Adrenal gland (tissue), 12 donors: ENCODE data around the gene XAGE2. TPM values are rescaled to one million over a fixed set of nuclear protein-coding genes. Genes with fewer than 3 reads are reported as not detected.

ENCODE experiments used
- DNase-seq, 7 donors: peaks; one replicate each; pipeline ENCODE4 v3.0.0-alpha.2; 2019 to 2020
- H3K27ac ChIP-seq, 5 donors: fragments of 200-600 bp; sonication (generic) in 4 of 5; 1 replicate in 3 of 5; 2 replicates in 2 of 5; pipeline versions ENCODE4 v1.5.1 to v1.8.0; 2016 to 2020; ENCODE audit warnings: mild to moderate bottlenecking in 1 of 5
- H3K27me3 ChIP-seq: fragments of 200-600 bp; 2 replicates; pipeline ENCODE4 v1.8.0; 2021
- H3K36me3 ChIP-seq, 2 donors: fragments of 200-600 bp; replicated peaks in 1 of 2; 1 replicate in 1 of 2; 2 replicates in 1 of 2; pipeline versions ENCODE4 v1.5.1 to v1.8.0; 2018 to 2022
- H3K4me1 ChIP-seq, 2 donors: fragments of 200-600 bp; replicated peaks in 1 of 2; 1 replicate in 1 of 2; 2 replicates in 1 of 2; pipeline versions ENCODE4 v1.5.1 to v1.8.0; 2018 to 2021
- H3K4me3 ChIP-seq, 4 donors: fragments of 200-600 bp; sonication (generic) in 3 of 4; one replicate each; pipeline ENCODE4 v1.5.1; 2016 to 2018
- H3K9me3 ChIP-seq, 3 donors: fragments of 200-600 bp; sonication (generic) in 1 of 3; replicated peaks in 1 of 3; 1 replicate in 2 of 3; 2 replicates in 1 of 3; pipeline versions ENCODE4 v1.5.1 to v1.8.0; 2016 to 2021
- POLR2A ChIP-seq, 2 donors: fragments of 450-650 bp; IDR thresholded peaks; one replicate each; pipeline ENCODE4 v1.6.1; 2017; ENCODE audit warnings: antibody characterized with exemption in 2 of 2, mild to moderate bottlenecking in 2 of 2, moderate library complexity in 1 of 2
- WGBS, 4 donors: extraction: QIAGEN DNeasy Blood & Tissue Kit in 2 of 4; methylation state at CpG; one replicate each; pipeline versions ENCODE4 v1.1.5 to v1.1.7; 2013 to 2017; 5-methylcytosine and 5-hydroxymethylcytosine counted together
- intact Hi-C, 2 donors: fragments of 100-400 bp; cut with DNase I; formaldehyde crosslinking; loops; one replicate each; pipeline versions ENCODE4 v1.14.1 to v1.15.0; 2022 to 2023
- microRNA-seq, 3 donors: library from miRNA; unstranded; fragments of <30 nt; microRNA quantifications; one replicate each; pipeline ENCODE4, GENCODE V29; 2017 to 2020
- polyA plus RNA-seq, 3 donors: library from polyadenylated mRNA; stranded (reverse); fragments of 200-250 nt in 2 of 3; fragments of 350-450 nt in 1 of 3; fragmentation: Illumina TruSeq in 1 of 3; extraction: RNeasy Lipid Tissue Mini Kit (QIAGEN cat#74804) in 1 of 3; gene quantifications; one replicate each; pipeline ENCODE4 v1.2.3, GENCODE V29; 2013 to 2014
- small RNA-seq, 2 donors: library from RNA; depleted of rRNA; stranded (forward); fragments of <200 nt; gene quantifications; one replicate each; pipeline ENCODE3, GENCODE V24; 2016
- total RNA-seq, 9 donors: library from RNA; depleted of rRNA in 4 of 9; stranded (reverse); fragments of >200 nt in 4 of 9; fragments of 120-200 nt in 1 of 9; fragmentation: NEBNext Ultra II Directional in 1 of 9; extraction: Animal tissue kit (Norgen Biotek cat#: 25700) in 1 of 9; gene quantifications; one replicate each; pipeline versions ENCODE4 v1.1.0 to v1.2.4, GENCODE V29; 2013 to 2023
- TF ChIP-seq, protein P1 (sequence below), 6 experiments: fragments of 450-650 bp in 4 of 6; fragments of 200-600 bp in 2 of 6; sonication (generic) in 1 of 6; IDR thresholded peaks; 1 replicate in 5 of 6; 2 replicates in 1 of 6; pipeline versions ENCODE4 v1.5.1 to v1.8.0; 2016 to 2021; ENCODE audit warnings: antibody characterized with exemption in 6 of 6, mild to moderate bottlenecking in 2 of 6, moderate library complexity in 1 of 6
- donor health status: healthy with polysubstance abuse.
- donor health status: Bipolar disorder and iron deficiency.
- donor health status: DM: yes; HTN: yes; CAD: no.
- donor health status: DM: no; HTN: no; CAD: no.
- donor health status: DM: no; HTN: no; CAD: no.
- donor health status: DM: yes; HTN: yes; CAD: no.

The XAGE2 gene
- total and polyA plus RNA-seq, 12 donors: not detected

DNA sequence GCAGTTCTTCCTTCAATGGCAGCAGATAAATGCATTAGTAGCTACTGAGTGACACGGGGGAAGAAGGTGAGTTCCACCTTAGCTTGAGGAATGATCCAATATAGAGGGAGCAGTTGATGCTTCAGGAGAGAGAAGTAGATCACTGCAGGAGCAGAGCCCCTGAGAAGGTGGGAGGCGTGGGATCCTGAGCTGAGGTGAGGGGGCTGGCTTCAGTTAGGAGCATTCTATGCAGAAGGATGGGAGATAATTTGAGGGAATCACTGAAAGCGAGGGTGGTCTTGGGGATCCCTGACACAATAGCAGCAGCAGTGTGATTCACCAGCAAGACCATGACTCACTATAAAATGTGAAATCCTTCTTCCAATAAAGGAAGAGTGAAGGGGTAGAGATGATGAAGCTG lies 48.0 kb downstream of the XAGE2 start:
- Histone ChIP-seq H3K36me3 (no peaks in the 10 kb centered on the region), H3K9me3 (no peaks in the 10 kb centered on the region), H3K27me3 (peaks cover 41% of the 10 kb centered on the region), H3K27ac (no peak overlapping the region), H3K4me3 (no peak overlapping the region), H3K4me1 (no peaks in the 10 kb centered on the region)
- no peak for TF ChIP-seq POLR2A (IDR thresholded peaks at IDR 0.05)
- TF ChIP-seq, protein P1, sequence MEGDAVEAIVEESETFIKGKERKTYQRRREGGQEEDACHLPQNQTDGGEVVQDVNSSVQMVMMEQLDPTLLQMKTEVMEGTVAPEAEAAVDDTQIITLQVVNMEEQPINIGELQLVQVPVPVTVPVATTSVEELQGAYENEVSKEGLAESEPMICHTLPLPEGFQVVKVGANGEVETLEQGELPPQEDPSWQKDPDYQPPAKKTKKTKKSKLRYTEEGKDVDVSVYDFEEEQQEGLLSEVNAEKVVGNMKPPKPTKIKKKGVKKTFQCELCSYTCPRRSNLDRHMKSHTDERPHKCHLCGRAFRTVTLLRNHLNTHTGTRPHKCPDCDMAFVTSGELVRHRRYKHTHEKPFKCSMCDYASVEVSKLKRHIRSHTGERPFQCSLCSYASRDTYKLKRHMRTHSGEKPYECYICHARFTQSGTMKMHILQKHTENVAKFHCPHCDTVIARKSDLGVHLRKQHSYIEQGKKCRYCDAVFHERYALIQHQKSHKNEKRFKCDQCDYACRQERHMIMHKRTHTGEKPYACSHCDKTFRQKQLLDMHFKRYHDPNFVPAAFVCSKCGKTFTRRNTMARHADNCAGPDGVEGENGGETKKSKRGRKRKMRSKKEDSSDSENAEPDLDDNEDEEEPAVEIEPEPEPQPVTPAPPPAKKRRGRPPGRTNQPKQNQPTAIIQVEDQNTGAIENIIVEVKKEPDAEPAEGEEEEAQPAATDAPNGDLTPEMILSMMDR (IDR thresholded peaks at IDR 0.05): no peak
- 58 to 69% (median 64%) methylated on average over 3 of the region's 3 CpGs for WGBS, 4 donors
- intact Hi-C loops: no loop called here
- DNase-seq: no peak

DNA sequence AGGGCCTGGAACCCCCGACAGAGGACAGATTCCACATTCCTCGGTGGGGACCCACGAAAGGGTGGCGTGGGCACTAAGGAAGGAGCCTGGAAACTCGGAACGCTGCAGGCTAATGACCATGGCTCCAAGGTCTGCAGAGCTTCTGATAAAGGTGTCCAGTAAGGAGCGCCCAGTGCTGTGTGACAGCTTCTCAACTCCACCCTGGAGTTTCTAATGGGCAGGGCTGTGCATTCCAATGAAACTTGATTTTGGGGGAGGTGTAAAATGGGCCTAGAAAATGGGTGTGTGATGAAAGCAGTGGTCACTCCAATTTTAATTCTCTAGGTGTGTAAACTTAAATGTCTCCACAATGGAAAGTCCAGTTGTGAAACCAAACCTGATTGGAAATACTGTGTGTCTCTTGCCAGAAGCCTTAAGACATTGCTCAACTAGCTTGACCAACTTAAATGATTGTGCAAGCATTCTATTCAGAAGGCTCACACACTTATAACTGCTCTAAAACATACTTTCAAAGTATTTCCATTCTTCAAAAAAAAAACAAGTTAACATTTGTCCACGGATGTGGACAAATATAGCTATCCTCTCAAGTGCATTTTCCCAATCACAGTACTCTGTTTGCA lies 52.1 kb downstream of the XAGE2 start:
- peaks cover 38% of the 10 kb centered on the region for H3K27me3 ChIP-seq
- intact Hi-C loops: no loop called here
- WGBS, 4 donors: 72 to 93% (median 73%) methylated on average over 5 to 8 of the region's 8 CpGs

DNA sequence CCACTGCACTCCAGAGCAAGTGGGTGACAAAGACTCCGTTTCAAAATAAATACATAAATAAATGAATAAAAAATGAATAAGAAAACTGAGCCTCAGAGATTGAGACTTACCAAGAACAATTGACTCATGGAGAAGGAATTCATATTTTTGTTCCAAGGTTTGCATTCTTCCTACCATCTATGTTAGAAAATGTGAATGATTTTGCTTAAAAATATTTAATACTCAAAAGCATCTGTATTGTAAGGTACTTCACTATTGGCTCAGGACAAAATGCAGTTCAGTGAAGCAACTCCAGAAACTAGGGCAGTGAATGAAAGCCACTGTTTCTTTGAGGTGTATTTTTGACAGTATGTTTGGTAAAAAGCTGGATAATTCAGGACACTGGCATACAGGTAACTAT lies 54.1 kb downstream of the XAGE2 start:
- H3K4me3 ChIP-seq: no peak overlapping the region
- intact Hi-C loops: no loop called here
- WGBS, 4 donors: 47 to 55% (median 49%) methylated on average over 1 of the region's 1 CpG

More for the DNA sequence above, 52.1 kb downstream of the XAGE2 start:
- no peak overlapping the region for H3K4me3 ChIP-seq
- H3K4me1 ChIP-seq: no peaks in the 10 kb centered on the region
- DNase-seq: no peak
- H3K9me3 ChIP-seq: no peaks in the 10 kb centered on the region
- no peak overlapping the region for H3K27ac ChIP-seq
- H3K36me3 ChIP-seq: no peaks in the 10 kb centered on the region
- TF ChIP-seq POLR2A (IDR thresholded peaks at IDR 0.05): no peak
- TF ChIP-seq, protein P1 (IDR thresholded peaks at IDR 0.05): no peak

DNA sequence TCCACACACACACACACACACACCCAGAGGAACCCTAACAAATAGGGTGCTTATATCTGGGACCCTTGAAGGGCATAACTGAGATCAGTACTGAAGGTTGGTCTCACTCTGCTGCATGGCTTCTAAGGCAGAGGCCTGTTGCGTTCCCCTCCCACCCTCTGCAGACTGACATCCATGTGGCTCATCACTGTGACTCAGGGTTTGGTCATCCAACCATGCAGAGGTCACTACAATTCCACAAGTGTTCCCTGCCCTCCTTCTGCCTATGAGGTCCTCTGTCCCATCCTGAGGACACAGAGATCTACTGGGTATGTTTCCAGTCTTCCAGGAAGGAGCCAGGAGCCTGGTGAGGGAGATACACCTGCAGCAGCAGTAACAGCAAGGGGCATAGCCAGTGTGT lies 55.8 kb downstream of the XAGE2 start:
- intact Hi-C loops: no loop called here
- H3K27me3 ChIP-seq: peaks cover 19% of the 10 kb centered on the region
- no peak for DNase-seq
- no peaks in the 10 kb centered on the region for H3K36me3 ChIP-seq
- no peaks in the 10 kb centered on the region for H3K9me3 ChIP-seq
- 50 to 80% (median 72%) methylated on average over 1 of the region's 1 CpG; no CpG with 5 or more reads in 1 of the 4 donors for WGBS, 4 donors
- no peak overlapping the region for H3K27ac ChIP-seq
- TF ChIP-seq, protein P1 (IDR thresholded peaks at IDR 0.05): no peak
- TF ChIP-seq POLR2A (IDR thresholded peaks at IDR 0.05): no peak
- no peak overlapping the region for H3K4me3 ChIP-seq
- no peaks in the 10 kb centered on the region for H3K4me1 ChIP-seq

More for the DNA sequence above, 54.1 kb downstream of the XAGE2 start:
- Histone ChIP-seq H3K9me3 (no peaks in the 10 kb centered on the region), H3K27me3 (peaks cover 35% of the 10 kb centered on the region), H3K4me1 (no peaks in the 10 kb centered on the region), H3K36me3 (no peaks in the 10 kb centered on the region), H3K27ac (no peak overlapping the region)
- TF ChIP-seq POLR2A (IDR thresholded peaks at IDR 0.05): no peak
- TF ChIP-seq, protein P1 (IDR thresholded peaks at IDR 0.05): no peak
- no peak for DNase-seq

Small RNA genes lying within 50 kb of the gene (microRNA-seq; reads per million reads assigned to microRNA genes)
- 0 to 0.38 (median 0) reads per million in 3 donors for gene MIR8088

Small RNA genes lying within 50 kb of the gene (small RNA-seq; reads per million reads assigned to genes)
- gene MIR8088: 0 reads per million in 2 donors

Other genes with a start within 250 kb of the XAGE2 start
- 1 to 10 TPM in 5 of 9 donors, under 1 TPM in 4; 0.18 to 8.0 (median 1.7) TPM for gene MAGED4, start 184.1 kb upstream of the XAGE2 start, total RNA-seq
- gene MAGED4, start 184.1 kb upstream of the XAGE2 start, polyA plus RNA-seq: 10 to 100 TPM in 1 of 3 donors, 1 to 10 TPM in 2; 1.6 to 10.4 (median 5.5) TPM
- gene XAGE1A, start 126.8 kb downstream of the XAGE2 start, total RNA-seq: not detected
- gene XAGE1A, start 126.8 kb downstream of the XAGE2 start, polyA plus RNA-seq: not detected
- gene XAGE1B, start 148.0 kb downstream of the XAGE2 start, total RNA-seq: not detected
- not detected for gene XAGE1B, start 148.0 kb downstream of the XAGE2 start, polyA plus RNA-seq